SK-N-SH (cell line): ENCODE data around the gene ATXN7L3. TPM values are rescaled to one million over a fixed set of nuclear protein-coding genes. Genes with fewer than 3 reads are reported as not detected.

ENCODE experiments used
- CTCF ChIA-PET: fragments of 300-600, 350-600 bp; formaldehyde crosslinking; extraction: SDS; loops from one replicate; lab custom pipeline; 2021; lab: Yijun Ruan, JAX
- POLR2A ChIA-PET: fragments of 350-600 bp; sonication (Branson Sonifier 250); formaldehyde crosslinking; extraction: SDS; loops from one replicate; lab custom pipeline; 2020; ENCODE audit warnings: antibody characterized with exemption, inconsistent platforms; lab: Yijun Ruan, JAX
- DNase-seq: peaks from one replicate; pipeline ENCODE4 v3.0.0; 2012
- H2AFZ ChIP-seq: fragments of 200-600 bp; sonication (generic); 2 replicates; pipeline ENCODE4 v1.8.1; 2016; ENCODE audit warnings: antibody characterized with exemption, mild to moderate bottlenecking, low read depth
- H3F3A ChIP-seq: fragments of 200-600 bp; sonication (generic); replicated peaks from 2 replicates; pipeline ENCODE3; 2016; ENCODE audit warnings: antibody characterized with exemption, mild to moderate bottlenecking; ENCODE audit not compliant: insufficient read depth
- H3K27ac ChIP-seq, 2 experiments: fragments of 200-500 bp in 1 of 2; fragments of 200-600 bp in 1 of 2; sonication (Bioruptor generic) in 1 of 2; sonication (generic), shearing (Covaris generic) in 1 of 2; 2 replicates each; pipeline versions ENCODE4 v1.5.1 to v1.6.1; 2014 to 2016; ENCODE audit warnings: low read depth in 2 of 2, inconsistent platforms in 1 of 2, low read length in 1 of 2, mild to moderate bottlenecking in 1 of 2, mixed read lengths in 1 of 2
- H3K27me3 ChIP-seq: fragments of 200-600 bp; sonication (generic), shearing (Covaris generic); 2 replicates; pipeline ENCODE4 v1.6.1; 2016; ENCODE audit warnings: mixed run types; ENCODE audit not compliant: insufficient read depth
- H3K36me3 ChIP-seq, 2 experiments: fragments of 200-500 bp in 1 of 2; fragments of 200-600 bp in 1 of 2; sonication (Bioruptor generic) in 1 of 2; sonication (generic) in 1 of 2; replicated peaks in 1 of 2; 2 replicates each; pipeline versions ENCODE3 to v1.5.1; 2014 to 2016; ENCODE audit warnings: low read length in 1 of 2, mild to moderate bottlenecking in 1 of 2; ENCODE audit not compliant: insufficient read depth in 2 of 2, control insufficient read depth in 1 of 2
- H3K4me1 ChIP-seq, 2 experiments: fragments of 200-500 bp in 1 of 2; fragments of 200-600 bp in 1 of 2; sonication (Bioruptor generic) in 1 of 2; sonication (generic), shearing (Covaris generic) in 1 of 2; 2 replicates each; pipeline versions ENCODE4 v1.5.1 to v1.6.1; 2014 to 2016; ENCODE audit warnings: low read depth in 1 of 2, low read length in 1 of 2, mixed run types in 1 of 2; ENCODE audit not compliant: insufficient read depth in 2 of 2, control insufficient read depth in 1 of 2
- H3K4me2 ChIP-seq: fragments of 200-600 bp; sonication (generic), shearing (Covaris generic); 2 replicates; pipeline ENCODE4 v1.6.1; 2017; ENCODE audit warnings: mixed run types
- H3K4me3 ChIP-seq, 2 experiments: fragments of 200-500 bp in 1 of 2; fragments of 200-600 bp in 1 of 2; sonication (Bioruptor generic) in 1 of 2; sonication (generic), shearing (Covaris generic) in 1 of 2; 2 replicates each; pipeline versions ENCODE4 v1.5.1 to v1.8.1; 2014 to 2016; ENCODE audit warnings: low read depth in 2 of 2, inconsistent platforms in 1 of 2, low read length in 1 of 2, mild to moderate bottlenecking in 1 of 2, mixed read lengths in 1 of 2, moderate library complexity in 1 of 2
- H3K79me2 ChIP-seq: fragments of 200-600 bp; sonication (generic); 2 replicates; pipeline ENCODE4 v1.8.1; 2017; ENCODE audit warnings: mild to moderate bottlenecking; ENCODE audit not compliant: insufficient read depth
- H3K9ac ChIP-seq: fragments of 200-600 bp; sonication (generic); 2 replicates; pipeline ENCODE4 v1.6.1; 2017; ENCODE audit warnings: mixed run types
- H3K9me2 ChIP-seq: fragments of 200-600 bp; sonication (generic); 2 replicates; pipeline ENCODE4 v1.6.1; 2017; ENCODE audit warnings: mixed run types
- H3K9me3 ChIP-seq: fragments of 200-600 bp; sonication (generic); 2 replicates; pipeline ENCODE4 v1.6.1; 2017; ENCODE audit warnings: mixed run types, mild to moderate bottlenecking, moderate library complexity
- H4K20me1 ChIP-seq: fragments of 200-600 bp; sonication (generic); 2 replicates; pipeline ENCODE4 v1.6.1; 2017; ENCODE audit warnings: mild to moderate bottlenecking, mixed run types; ENCODE audit not compliant: insufficient read depth
- CHD2 ChIP-seq: fragments of 150-350 bp; IDR thresholded peaks from 2 replicates; pipeline ENCODE4 v1.6.1; 2018; ENCODE audit warnings: low read length; ENCODE audit not compliant: partially characterized antibody
- ELF1 ChIP-seq: IDR thresholded peaks from 2 replicates; pipeline ENCODE4 v1.4.0; 2012
- FOSL2 ChIP-seq: IDR thresholded peaks from 2 replicates; pipeline ENCODE4 v1.4.0; 2012; ENCODE audit warnings: low read depth, mild to moderate bottlenecking, moderate library complexity, borderline replicate concordance
- FOXJ3 ChIP-seq: sonication (generic); formaldehyde crosslinking; IDR thresholded peaks from 2 replicates; pipeline ENCODE4 v1.5.1; 2020; ENCODE audit warnings: mild to moderate bottlenecking, missing genetic modification reagents
- JUND ChIP-seq: IDR thresholded peaks from 2 replicates; pipeline ENCODE4 v1.4.0; 2012
- MXI1 ChIP-seq: IDR thresholded peaks from 2 replicates; pipeline ENCODE4 v1.6.1; 2012; ENCODE audit warnings: mild to moderate bottlenecking, low read depth, low read length, improper control_type of control experiment
- POLR2AphosphoS5 ChIP-seq: IDR thresholded peaks from 2 replicates; pipeline ENCODE4 v1.6.1; 2012; ENCODE audit warnings: low read depth, low read length
- RAD21 ChIP-seq: IDR thresholded peaks from 2 replicates; pipeline ENCODE4 v1.6.1; 2012; ENCODE audit warnings: mild to moderate bottlenecking, low read length
- RXRA ChIP-seq: IDR thresholded peaks from 2 replicates; pipeline ENCODE4 v1.4.0; 2012; ENCODE audit warnings: low read depth, mild to moderate bottlenecking, borderline replicate concordance
- SIN3A ChIP-seq: IDR thresholded peaks from 2 replicates; pipeline ENCODE4 v1.6.1; 2012; ENCODE audit warnings: low read depth, mild to moderate bottlenecking, low read length, moderate library complexity, borderline replicate concordance
- TAF1 ChIP-seq: IDR thresholded peaks from 2 replicates; pipeline ENCODE4 v1.6.1; 2012; ENCODE audit warnings: low read depth, mild to moderate bottlenecking, low read length, moderate library complexity, borderline replicate concordance
- YY1 ChIP-seq: IDR thresholded peaks from 2 replicates; pipeline ENCODE4 v1.4.0; 2012; ENCODE audit warnings: low read depth, mild to moderate bottlenecking
- WGBS: methylation state at CpG from one replicate; pipeline ENCODE4 v1.1.6; 2017; ENCODE audit warnings: low lambda C conversion rate; 5-methylcytosine and 5-hydroxymethylcytosine counted together
- polyA plus RNA-seq, 3 experiments: library from polyadenylated mRNA; depleted of rRNA; stranded (reverse); fragments of >200 nt; gene quantifications; 2 replicates each; pipeline ENCODE4 v1.2.3, GENCODE V29; 2012
- TF ChIP-seq, protein P1 (sequence below): IDR thresholded peaks from 2 replicates; pipeline ENCODE4; 2012
- TF ChIP-seq, protein P2 (sequence below): fragments of 150-350 bp; IDR thresholded peaks from 2 replicates; pipeline ENCODE4 v1.6.1; 2017; ENCODE audit warnings: antibody characterized with exemption, low read length, low read depth, borderline replicate concordance
- TF ChIP-seq, protein P3 (sequence below): IDR thresholded peaks from 2 replicates; pipeline ENCODE4 v1.4.0; 2012; ENCODE audit warnings: low read depth

ATXN7L3 gene
- polyA plus RNA-seq, 1 of the 3 experiments (the other 2 are of a cell fraction), result 47.7 TPM

DNA sequence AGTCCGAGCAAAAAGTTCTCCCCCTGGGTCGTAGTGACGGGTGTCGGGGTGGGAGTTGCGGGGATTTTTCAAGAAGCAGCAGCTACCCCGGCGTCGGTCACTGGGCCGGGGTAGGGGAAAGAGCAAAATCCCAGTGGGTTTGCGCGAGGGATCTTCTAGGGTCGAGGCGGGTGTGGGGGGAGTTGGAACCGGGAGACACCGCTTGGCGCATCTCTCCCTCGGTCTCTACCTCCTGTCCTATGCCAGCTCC is 22.1 kb upstream of the ATXN7L3 start:
- H2AFZ ChIP-seq, result peak overlapping the region; percentile 73; the same call in 1 of the 2 replicates
- POLR2A ChIA-PET, result interaction anchor here (0.8 to 3.5 kb wide), 5 partner anchors 18 to 105 kb away, joined by 3 to 34 read pairs (median 5); partner anchors contain the start of genes RUNDC3A and SLC25A39
- peaks cover 34% of the 10 kb centered on the region for H3K79me2 ChIP-seq
- peaks cover 5% of the 10 kb centered on the region in 2 experiments for H3K36me3 ChIP-seq
- H3K4me3 ChIP-seq, result peak overlapping the region; percentile 76 to 91
- H3K4me2 ChIP-seq, result peak overlapping the region; percentile 85
- H3K9ac ChIP-seq, result peak overlapping the region; percentile 97; the same call in 1 of the 2 replicates
- H3K9me3 ChIP-seq, result no peaks in the 10 kb centered on the region
- peaks cover 14% of the 10 kb centered on the region for H4K20me1 ChIP-seq
- DNase-seq, result no peak
- H3F3A ChIP-seq, result peaks cover 37% of the 10 kb centered on the region
- no peaks in the 10 kb centered on the region for H3K27me3 ChIP-seq
- TF ChIP-seq, protein P1, sequence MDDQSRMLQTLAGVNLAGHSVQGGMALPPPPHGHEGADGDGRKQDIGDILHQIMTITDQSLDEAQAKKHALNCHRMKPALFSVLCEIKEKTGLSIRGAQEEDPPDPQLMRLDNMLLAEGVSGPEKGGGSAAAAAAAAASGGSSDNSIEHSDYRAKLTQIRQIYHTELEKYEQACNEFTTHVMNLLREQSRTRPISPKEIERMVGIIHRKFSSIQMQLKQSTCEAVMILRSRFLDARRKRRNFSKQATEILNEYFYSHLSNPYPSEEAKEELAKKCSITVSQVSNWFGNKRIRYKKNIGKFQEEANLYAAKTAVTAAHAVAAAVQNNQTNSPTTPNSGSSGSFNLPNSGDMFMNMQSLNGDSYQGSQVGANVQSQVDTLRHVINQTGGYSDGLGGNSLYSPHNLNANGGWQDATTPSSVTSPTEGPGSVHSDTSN, result 0 out of 2 replicates have a peak, but pooled peaks have one; percentile 5
- TF ChIP-seq FOXJ3 (CRISPR knock-in tag) (no peak), POLR2AphosphoS5 (peak; percentile 74; the same call in 1 of the 2 replicates)
- CTCF ChIA-PET, result interaction anchor here (0.7 to 5.5 kb wide), 13 partner anchors 12 to 129 kb away, joined by 3 to 37 read pairs (median 6); partner anchors contain the start of genes RUNDC3A, SLC25A39 and TMUB2
- WGBS, result 2% methylated on average over 17 of the region's 17 CpGs
- H3K9me2 ChIP-seq, result no peaks in the 10 kb centered on the region
- H3K27ac ChIP-seq, result peak overlapping the region; percentile 87 to 97
- peaks cover 23 to 30% of the 10 kb centered on the region in 2 experiments for H3K4me1 ChIP-seq

DNA sequence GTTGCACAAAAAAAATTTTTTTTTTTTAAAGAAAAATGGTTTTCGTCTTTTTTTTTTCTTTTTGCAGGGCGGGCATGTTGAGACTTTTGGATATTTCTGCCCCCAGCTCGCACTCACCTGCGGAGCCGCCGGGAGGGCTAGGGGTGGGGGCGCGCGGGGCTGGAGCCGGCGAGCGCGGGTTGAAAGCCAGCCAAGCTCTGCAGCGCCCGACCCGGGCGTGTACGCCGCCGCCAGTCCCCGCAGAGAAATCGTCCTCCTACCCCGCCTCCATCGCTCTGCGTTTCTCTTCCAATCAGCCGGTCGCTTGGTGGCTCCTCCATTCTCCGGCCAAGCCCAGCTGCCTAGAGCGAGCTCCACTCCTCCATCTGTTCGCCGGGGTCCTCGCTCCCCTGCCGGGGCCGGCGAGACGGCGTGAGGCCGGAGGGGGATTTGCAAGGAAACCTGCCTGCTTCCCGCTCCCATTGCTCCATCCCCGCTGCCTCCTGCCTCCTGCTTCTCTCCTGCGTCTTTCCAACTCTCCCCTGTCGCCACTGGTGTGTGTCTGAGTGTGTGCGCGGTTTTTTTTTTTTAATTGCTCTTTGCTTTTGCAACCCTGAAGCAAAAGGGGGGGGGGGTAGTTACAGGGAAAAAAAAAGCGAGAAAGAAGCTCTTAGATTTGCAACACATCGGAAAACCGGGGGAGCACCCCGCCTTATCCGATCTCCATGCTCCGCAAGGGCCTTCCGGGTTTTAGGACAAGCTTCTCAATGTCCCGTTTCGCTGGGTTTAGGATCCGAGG is 21.6 kb upstream of the ATXN7L3 start:
- H3K27me3 ChIP-seq, result no peaks in the 10 kb centered on the region
- peak overlapping the region; percentile 87 to 97 for H3K27ac ChIP-seq
- H3K9ac ChIP-seq, result peak overlapping the region; percentile 97
- POLR2A ChIA-PET, result interaction anchor here (0.8 to 3.5 kb wide), 6 partner anchors 17 to 106 kb away, joined by 3 to 34 read pairs (median 4); partner anchors contain the start of genes RUNDC3A and SLC25A39
- H3K4me3 ChIP-seq, result peak overlapping the region; percentile 76 to 91
- no peaks in the 10 kb centered on the region for H3K9me3 ChIP-seq
- CTCF ChIA-PET, result interaction anchor here (0.7 to 5.5 kb wide), 14 partner anchors 11 to 130 kb away, joined by 3 to 37 read pairs (median 8); partner anchors contain the start of genes GRN, RUNDC3A, SLC25A39 and TMUB2
- peaks cover 25 to 30% of the 10 kb centered on the region in 2 experiments for H3K4me1 ChIP-seq
- H3K79me2 ChIP-seq, result peaks cover 39% of the 10 kb centered on the region
- TF ChIP-seq ELF1 (peak; percentile 57), RXRA (no peak), FOSL2 (no peak), CHD2 (no peak), FOXJ3 (CRISPR knock-in tag) (no peak), RAD21 (no peak), JUND (no peak), MXI1 (peak; percentile 65), TAF1 (no peak; the same call in none of the 2 replicates), SIN3A (no peak), YY1 (no peak), POLR2AphosphoS5 (0 out of 2 replicates have a peak, but pooled peaks have one; percentile 9)
- TF ChIP-seq, protein P1, result 0 out of 2 replicates have a peak, but pooled peaks have one; percentile 30
- TF ChIP-seq, protein P2, sequence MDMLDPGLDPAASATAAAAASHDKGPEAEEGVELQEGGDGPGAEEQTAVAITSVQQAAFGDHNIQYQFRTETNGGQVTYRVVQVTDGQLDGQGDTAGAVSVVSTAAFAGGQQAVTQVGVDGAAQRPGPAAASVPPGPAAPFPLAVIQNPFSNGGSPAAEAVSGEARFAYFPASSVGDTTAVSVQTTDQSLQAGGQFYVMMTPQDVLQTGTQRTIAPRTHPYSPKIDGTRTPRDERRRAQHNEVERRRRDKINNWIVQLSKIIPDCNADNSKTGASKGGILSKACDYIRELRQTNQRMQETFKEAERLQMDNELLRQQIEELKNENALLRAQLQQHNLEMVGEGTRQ, result no peak
- TF ChIP-seq, protein P3, sequence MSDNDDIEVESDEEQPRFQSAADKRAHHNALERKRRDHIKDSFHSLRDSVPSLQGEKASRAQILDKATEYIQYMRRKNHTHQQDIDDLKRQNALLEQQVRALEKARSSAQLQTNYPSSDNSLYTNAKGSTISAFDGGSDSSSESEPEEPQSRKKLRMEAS, result 0 out of 2 replicates have a peak, but pooled peaks have one; percentile 9
- 2% methylated on average over 48 of the region's 54 CpGs for WGBS
- DNase-seq, result peak; percentile 84
- peaks cover 18% of the 10 kb centered on the region for H4K20me1 ChIP-seq
- H3K4me2 ChIP-seq, result peak overlapping the region; percentile 85
- H3K36me3 ChIP-seq, result peaks cover 10% of the 10 kb centered on the region in 2 experiments
- peaks cover 37% of the 10 kb centered on the region for H3F3A ChIP-seq
- no peaks in the 10 kb centered on the region for H3K9me2 ChIP-seq
- peak overlapping the region; percentile 73; the same call in 1 of the 2 replicates for H2AFZ ChIP-seq
